SU-DHL-6 (cell line): Measurements from ENCODE around the gene DLK1.

Source experiments
- EZH2phosphoT487 ChIP-seq: fragments of 200-600 bp; sonication (generic), shearing (Covaris generic); conservative IDR thresholded peaks from 2 replicates; pipeline ENCODE4 v1.6.1; 2018; ENCODE audit warnings: mild to moderate bottlenecking, antibody characterized with exemption, low read length, moderate library complexity, mixed read lengths
- TF ChIP-seq, protein P1 (sequence below): fragments of 200-600 bp; sonication (generic); IDR thresholded peaks from one replicate; pipeline ENCODE4 v1.5.1; 2017; ENCODE audit warnings: antibody characterized with exemption, mild to moderate bottlenecking, low read length, moderate library complexity; ENCODE audit not compliant: insufficient read depth, poor library complexity, severe bottlenecking

DNA sequence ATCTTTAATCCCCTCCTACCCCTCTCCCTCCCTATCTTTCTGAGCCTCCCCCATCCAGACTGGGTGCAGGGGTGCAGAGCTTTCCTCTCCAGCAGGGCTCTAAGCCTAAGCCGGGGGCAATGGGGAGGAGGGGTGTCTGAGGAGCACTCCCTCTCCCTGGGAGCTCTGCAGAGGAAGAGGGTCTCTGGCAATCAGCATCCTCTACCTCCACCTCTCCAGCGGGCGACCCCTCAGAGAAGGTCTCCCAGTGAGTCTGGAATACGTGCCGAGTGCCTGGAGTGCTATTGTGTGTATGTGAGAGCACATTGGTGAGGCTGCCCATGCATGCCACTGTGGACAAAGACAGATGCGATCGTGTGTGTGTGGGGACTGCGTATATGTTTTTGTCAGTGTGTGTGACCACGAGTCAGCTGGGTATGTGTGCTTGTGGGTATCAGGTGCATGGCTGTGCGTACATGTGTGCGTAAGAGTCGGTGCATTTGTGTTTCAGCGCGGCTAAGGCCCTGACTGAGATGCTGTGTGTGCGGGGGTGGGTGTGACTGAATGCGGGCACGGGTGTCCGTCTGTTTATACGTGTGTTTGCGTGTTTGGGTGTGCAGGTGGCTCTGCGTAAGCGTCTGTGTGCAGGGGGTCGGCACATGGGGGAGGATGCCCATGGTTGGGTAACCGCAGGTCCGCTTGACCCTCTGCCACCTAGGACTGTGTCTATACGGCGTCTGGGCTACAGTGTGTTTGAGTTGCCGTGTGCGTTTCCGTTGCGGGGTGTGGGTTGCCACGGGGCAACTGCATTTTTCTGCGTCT, 905 bp upstream of the DLK1 start:
- TF ChIP-seq, protein P1, sequence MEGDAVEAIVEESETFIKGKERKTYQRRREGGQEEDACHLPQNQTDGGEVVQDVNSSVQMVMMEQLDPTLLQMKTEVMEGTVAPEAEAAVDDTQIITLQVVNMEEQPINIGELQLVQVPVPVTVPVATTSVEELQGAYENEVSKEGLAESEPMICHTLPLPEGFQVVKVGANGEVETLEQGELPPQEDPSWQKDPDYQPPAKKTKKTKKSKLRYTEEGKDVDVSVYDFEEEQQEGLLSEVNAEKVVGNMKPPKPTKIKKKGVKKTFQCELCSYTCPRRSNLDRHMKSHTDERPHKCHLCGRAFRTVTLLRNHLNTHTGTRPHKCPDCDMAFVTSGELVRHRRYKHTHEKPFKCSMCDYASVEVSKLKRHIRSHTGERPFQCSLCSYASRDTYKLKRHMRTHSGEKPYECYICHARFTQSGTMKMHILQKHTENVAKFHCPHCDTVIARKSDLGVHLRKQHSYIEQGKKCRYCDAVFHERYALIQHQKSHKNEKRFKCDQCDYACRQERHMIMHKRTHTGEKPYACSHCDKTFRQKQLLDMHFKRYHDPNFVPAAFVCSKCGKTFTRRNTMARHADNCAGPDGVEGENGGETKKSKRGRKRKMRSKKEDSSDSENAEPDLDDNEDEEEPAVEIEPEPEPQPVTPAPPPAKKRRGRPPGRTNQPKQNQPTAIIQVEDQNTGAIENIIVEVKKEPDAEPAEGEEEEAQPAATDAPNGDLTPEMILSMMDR: no peak
- no peak for TF ChIP-seq EZH2phosphoT487
